Astrocyte (in vitro differentiated cells and primary cell): ENCODE results near the gene ADPRM.

Experiments
- EZH2 ChIP-seq: IDR thresholded peaks from 2 replicates; pipeline ENCODE4 v1.6.1; 2012; ENCODE audit warnings: mild to moderate bottlenecking, low read length, inconsistent platforms; ENCODE audit not compliant: insufficient read depth
- TF ChIP-seq, protein P1 (sequence below): IDR thresholded peaks from 2 replicates; pipeline ENCODE4 v1.5.1; 2011; ENCODE audit warnings: low read depth, mild to moderate bottlenecking, inconsistent platforms, low read length, moderate library complexity; ENCODE audit not compliant: insufficient read depth

DNA sequence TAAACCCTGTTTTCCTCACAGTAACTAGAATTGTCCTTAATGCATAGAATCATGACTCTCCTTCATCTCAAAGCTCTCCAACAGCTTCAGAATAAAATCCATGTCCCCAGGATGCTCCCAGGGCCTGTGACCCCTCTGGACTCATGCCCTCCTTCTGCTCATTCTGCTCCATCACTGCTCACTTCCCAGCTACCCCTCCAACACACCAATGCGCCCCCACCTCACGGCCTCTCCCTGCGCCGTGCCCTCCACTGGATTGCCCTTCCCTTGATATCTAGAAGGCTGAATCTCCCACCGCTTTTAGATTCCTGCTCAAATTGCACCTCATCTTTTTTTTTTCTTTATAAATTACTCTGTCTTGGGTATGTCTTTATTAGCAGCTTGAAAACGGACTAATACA is 45.0 kb downstream of the ADPRM start:
- TF ChIP-seq EZH2 = no peak
- TF ChIP-seq, protein P1, sequence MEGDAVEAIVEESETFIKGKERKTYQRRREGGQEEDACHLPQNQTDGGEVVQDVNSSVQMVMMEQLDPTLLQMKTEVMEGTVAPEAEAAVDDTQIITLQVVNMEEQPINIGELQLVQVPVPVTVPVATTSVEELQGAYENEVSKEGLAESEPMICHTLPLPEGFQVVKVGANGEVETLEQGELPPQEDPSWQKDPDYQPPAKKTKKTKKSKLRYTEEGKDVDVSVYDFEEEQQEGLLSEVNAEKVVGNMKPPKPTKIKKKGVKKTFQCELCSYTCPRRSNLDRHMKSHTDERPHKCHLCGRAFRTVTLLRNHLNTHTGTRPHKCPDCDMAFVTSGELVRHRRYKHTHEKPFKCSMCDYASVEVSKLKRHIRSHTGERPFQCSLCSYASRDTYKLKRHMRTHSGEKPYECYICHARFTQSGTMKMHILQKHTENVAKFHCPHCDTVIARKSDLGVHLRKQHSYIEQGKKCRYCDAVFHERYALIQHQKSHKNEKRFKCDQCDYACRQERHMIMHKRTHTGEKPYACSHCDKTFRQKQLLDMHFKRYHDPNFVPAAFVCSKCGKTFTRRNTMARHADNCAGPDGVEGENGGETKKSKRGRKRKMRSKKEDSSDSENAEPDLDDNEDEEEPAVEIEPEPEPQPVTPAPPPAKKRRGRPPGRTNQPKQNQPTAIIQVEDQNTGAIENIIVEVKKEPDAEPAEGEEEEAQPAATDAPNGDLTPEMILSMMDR = no peak
